GM12864 (cell line): Measurements from ENCODE around the gene NFKB2.

Experiments used
- DNase-seq: peaks from one replicate; pipeline ENCODE4 v3.0.0-alpha.2; 2011; ENCODE audit warnings: low read depth
- H3K4me3 ChIP-seq: 2 replicates; pipeline ENCODE4 v1.5.1; 2011; ENCODE audit warnings: mild to moderate bottlenecking, low read depth, low read length, control low read depth
- CTCF ChIP-seq: IDR thresholded peaks from 2 replicates; pipeline ENCODE4 v1.5.1; 2011; ENCODE audit warnings: low read depth, mild to moderate bottlenecking, moderate library complexity, low read length, control low read depth, inconsistent platforms; ENCODE audit errors: missing control alignments

The NFKB2 gene

GRCh38 chr10:102451105-102451969, 55.8 kb downstream of the NFKB2 start, which contains the start of gene C10orf95:
TSS of gene C10orf95 (minus strand) at chr10:102451543. CDS start at chr10:102451093, 450 bp downstream.
- H3K4me3 ChIP-seq, result peak within 1 kb of the TSS; percentile 90
- no peak for DNase-seq
- no peak for TF ChIP-seq CTCF
